Neutrophil (primary cell): ENCODE data around the gene ZMYND8.

Experiments used
- H3K27ac ChIP-seq: fragments of 200-600 bp; sonication (generic); 2 replicates; pipeline ENCODE4 v1.5.1; 2016; ENCODE audit warnings: mild to moderate bottlenecking, moderate library complexity
- H3K27me3 ChIP-seq: fragments of 200-600 bp; sonication (generic); 2 replicates; pipeline ENCODE4 v1.6.0; 2016; ENCODE audit warnings: mild to moderate bottlenecking
- H3K36me3 ChIP-seq: fragments of 200-600 bp; sonication (generic); 2 replicates; pipeline ENCODE4 v1.5.1; 2017
- H3K4me1 ChIP-seq, 2 experiments: fragments of 200-600 bp in 1 of 2; sonication (generic) in 1 of 2; 1 replicate in 1 of 2; 2 replicates in 1 of 2; pipeline versions ENCODE4 v1.5.1 to v1.6.1; 2013 to 2016; ENCODE audit warnings: low read depth in 1 of 2, low read length in 1 of 2, mild to moderate bottlenecking in 1 of 2, moderate library complexity in 1 of 2; ENCODE audit not compliant: control insufficient read depth in 1 of 2, insufficient read depth in 1 of 2
- H3K4me3 ChIP-seq, 2 experiments: fragments of 200-600 bp in 1 of 2; sonication (generic) in 1 of 2; 1 replicate in 1 of 2; 2 replicates in 1 of 2; pipeline ENCODE4 v1.5.1; 2013 to 2016; ENCODE audit warnings: low read depth in 1 of 2, low read length in 1 of 2, mild to moderate bottlenecking in 1 of 2, moderate library complexity in 1 of 2
- H3K9me3 ChIP-seq: fragments of 200-600 bp; sonication (generic); 2 replicates; pipeline ENCODE4 v1.5.1; 2016
- CTCF ChIP-seq: fragments of 200-600 bp; sonication (generic); IDR thresholded peaks from 2 replicates; pipeline ENCODE4 v1.5.1; 2016; ENCODE audit warnings: antibody characterized with exemption

The ZMYND8 gene

GRCh38 chr20:47222468-47223119 lies 133.9 kb downstream of the ZMYND8 start:
- no peak overlapping the region for H3K27ac ChIP-seq
- no peaks in the 10 kb centered on the region for H3K9me3 ChIP-seq
- no peak for TF ChIP-seq CTCF
- H3K4me1 ChIP-seq = no peaks in the 10 kb centered on the region
- H3K4me3 ChIP-seq = no peak overlapping the region
- H3K36me3 ChIP-seq = peaks cover 92% of the 10 kb centered on the region
- H3K27me3 ChIP-seq = no peaks in the 10 kb centered on the region

- TF ChIP-seq CTCF = no peak
- H3K4me1 ChIP-seq = no peaks in the 10 kb centered on the region
- H3K36me3 ChIP-seq = peaks cover 90% of the 10 kb centered on the region
- H3K4me3 ChIP-seq = no peak overlapping the region
- no peak overlapping the region for H3K27ac ChIP-seq
- no peaks in the 10 kb centered on the region for H3K27me3 ChIP-seq
- no peaks in the 10 kb centered on the region for H3K9me3 ChIP-seq
Measured at GRCh38 chr20:47221036-47221625, 135.4 kb downstream of the ZMYND8 start.

DNA sequence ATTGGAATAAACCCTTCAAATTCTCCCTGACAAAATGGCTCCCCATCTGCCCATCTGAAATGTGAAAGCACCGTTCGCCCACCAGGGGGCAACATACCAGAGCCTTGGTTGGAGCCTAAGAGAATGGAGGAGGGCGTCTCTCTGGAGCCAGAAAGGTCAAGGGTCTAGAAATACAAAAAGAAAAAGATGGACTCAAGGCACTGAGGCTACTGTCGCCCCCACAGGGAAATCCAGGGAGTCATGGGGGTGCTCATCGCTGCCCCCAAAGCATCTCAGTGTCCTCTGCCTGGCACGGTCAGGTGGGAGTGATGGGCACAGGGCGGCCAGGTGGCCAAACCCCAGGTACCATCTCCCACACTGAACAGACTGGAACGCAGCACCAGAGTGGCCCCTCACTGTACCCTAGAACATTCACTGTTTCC lies 136.3 kb downstream of the ZMYND8 start:
- peak; percentile 32 for TF ChIP-seq CTCF
- H3K4me3 ChIP-seq = no peak overlapping the region
- H3K27ac ChIP-seq = no peak overlapping the region
- H3K36me3 ChIP-seq = peaks cover 90% of the 10 kb centered on the region
- no peaks in the 10 kb centered on the region for H3K9me3 ChIP-seq
- no peaks in the 10 kb centered on the region for H3K27me3 ChIP-seq
- H3K4me1 ChIP-seq = no peaks in the 10 kb centered on the region

- no peaks in the 10 kb centered on the region for H3K4me1 ChIP-seq
- H3K27me3 ChIP-seq = no peaks in the 10 kb centered on the region
- H3K9me3 ChIP-seq = no peaks in the 10 kb centered on the region
- H3K4me3 ChIP-seq = no peak overlapping the region
- H3K36me3 ChIP-seq = peaks cover 88% of the 10 kb centered on the region
- no peak for TF ChIP-seq CTCF
- peak overlapping the region; percentile 5 for H3K27ac ChIP-seq
Measured at GRCh38 chr20:47217482-47218446, 138.7 kb downstream of the ZMYND8 start.

- no peak for TF ChIP-seq CTCF
- Histone ChIP-seq H3K4me3 (no peak overlapping the region), H3K4me1 (no peaks in the 10 kb centered on the region), H3K27ac (no peak overlapping the region), H3K27me3 (no peaks in the 10 kb centered on the region), H3K9me3 (no peaks in the 10 kb centered on the region), H3K36me3 (peaks cover 88% of the 10 kb centered on the region)
Measured at GRCh38 chr20:47216819-47217410, 139.6 kb downstream of the ZMYND8 start.
